H1 (cell line): ENCODE data around the gene TSPAN2. TPM values are rescaled to one million over a fixed set of nuclear protein-coding genes. Genes with fewer than 3 reads are reported as not detected.

ENCODE experiments used
- CTCF ChIA-PET: fragments of 300-600 bp; sonication (Branson Sonifier 250); formaldehyde crosslinking; loops from one replicate; lab custom pipeline; 2021; ENCODE audit not compliant: partially characterized antibody; lab: Charles Lee
- POLR2A ChIA-PET: fragments of 300-600 bp; sonication (Branson Sonifier 250); formaldehyde crosslinking; loops from one replicate; lab custom pipeline; 2021; ENCODE audit warnings: inconsistent platforms; ENCODE audit not compliant: partially characterized antibody; lab: Charles Lee
- DNase-seq, 2 experiments: peaks; one replicate each; pipeline versions ENCODE4 v3.0.0 to v3.0.0-alpha.2; 2010 to 2022; ENCODE audit warnings: low spot score in 2 of 2, low read depth in 1 of 2, mixed read lengths in 1 of 2
- FAIRE-seq: peaks from 2 replicates; lab custom pipeline; 2011; peaks lifted over from hg19 to GRCh38; lab: Jason Lieb, UNC
- H2AFZ ChIP-seq: 2 replicates; pipeline ENCODE4 v1.8.1; 2012; ENCODE audit warnings: low read length, inconsistent platforms
- H2AK5ac ChIP-seq: 2 replicates; pipeline ENCODE4 v1.6.1; 2013; ENCODE audit warnings: low read depth, low read length
- H2BK120ac ChIP-seq: replicated peaks from 2 replicates; pipeline ENCODE3; 2013; ENCODE audit warnings: low read depth, low read length, inconsistent platforms
- H2BK12ac ChIP-seq: 2 replicates; pipeline ENCODE4 v1.6.1; 2013; ENCODE audit warnings: low read depth, low read length
- H2BK15ac ChIP-seq: 2 replicates; pipeline ENCODE4 v1.6.1; 2013; ENCODE audit warnings: low read length
- H2BK20ac ChIP-seq: 2 replicates; pipeline ENCODE4 v1.6.1; 2013; ENCODE audit warnings: low read length
- H2BK5ac ChIP-seq: 2 replicates; pipeline ENCODE4 v1.6.1; 2013; ENCODE audit warnings: low read depth, low read length
- H3K14ac ChIP-seq: 2 replicates; pipeline ENCODE4 v1.6.1; 2013; ENCODE audit warnings: inconsistent platforms; ENCODE audit not compliant: insufficient read length
- H3K18ac ChIP-seq: 2 replicates; pipeline ENCODE4 v1.6.1; 2013; ENCODE audit warnings: low read length; ENCODE audit errors: extremely low read depth
- H3K23ac ChIP-seq: 2 replicates; pipeline ENCODE4 v1.6.1; 2013; ENCODE audit warnings: inconsistent platforms; ENCODE audit not compliant: insufficient read length
- H3K23me2 ChIP-seq: 2 replicates; pipeline ENCODE4 v1.6.1; 2013; ENCODE audit warnings: low read depth, low read length
- H3K27ac ChIP-seq: 2 replicates; pipeline ENCODE4 v1.6.1; 2011; ENCODE audit warnings: low read depth, low read length, inconsistent platforms
- H3K27me3 ChIP-seq, 4 experiments: replicated peaks in 1 of 4; 1 replicate in 1 of 4; 2 replicates in 3 of 4; pipeline versions ENCODE4 v1.6.1 to v1.8.1; 2011 to 2013; ENCODE audit warnings: low read length in 3 of 4, mild to moderate bottlenecking in 3 of 4, inconsistent platforms in 2 of 4, mixed read lengths in 2 of 4, moderate library complexity in 1 of 4; ENCODE audit not compliant: control insufficient read depth in 3 of 4, insufficient read depth in 3 of 4; ENCODE audit errors: extremely low read depth in 1 of 4
- H3K36me3 ChIP-seq, 4 experiments: 2 replicates each; pipeline versions ENCODE4 v1.6.1 to v1.8.1; 2011 to 2013; ENCODE audit warnings: mild to moderate bottlenecking in 4 of 4, low read length in 3 of 4, moderate library complexity in 2 of 4, control low read depth in 1 of 4, inconsistent platforms in 1 of 4; ENCODE audit not compliant: insufficient read depth in 4 of 4, control insufficient read depth in 2 of 4
- H3K4ac ChIP-seq: replicated peaks from 2 replicates; pipeline ENCODE3; 2013; ENCODE audit warnings: low read length, low read depth, mixed read lengths, inconsistent platforms; ENCODE audit not compliant: insufficient read length
- H3K4me1 ChIP-seq, 4 experiments: replicated peaks in 1 of 4; 1 replicate in 1 of 4; 2 replicates in 3 of 4; pipeline versions ENCODE4 v1.6.1 to v1.8.1; 2011 to 2013; ENCODE audit warnings: low read length in 3 of 4, inconsistent platforms in 2 of 4, mixed read lengths in 1 of 4; ENCODE audit not compliant: insufficient read depth in 4 of 4, control insufficient read depth in 3 of 4
- H3K4me2 ChIP-seq, 2 experiments: 2 replicates each; pipeline versions ENCODE4 v1.6.1 to v1.8.1; 2011 to 2013; ENCODE audit warnings: low read depth in 2 of 2, low read length in 2 of 2, control low read depth in 1 of 2, inconsistent platforms in 1 of 2, mild to moderate bottlenecking in 1 of 2; ENCODE audit not compliant: insufficient read depth in 1 of 2
- H3K4me3 ChIP-seq, 4 experiments: fragments of 200-600, 300-600 bp in 1 of 4; sonication (generic), shearing (Covaris generic), sonication (Bioruptor Twin) in 1 of 4; 2 replicates each; pipeline versions ENCODE4 v1.5.1 to v1.8.1; 2011 to 2016; ENCODE audit warnings: low read length in 4 of 4, low read depth in 3 of 4, control low read depth in 2 of 4, inconsistent platforms in 2 of 4, mild to moderate bottlenecking in 2 of 4, mixed read lengths in 1 of 4, moderate library complexity in 1 of 4; ENCODE audit not compliant: insufficient read depth in 2 of 4; ENCODE audit errors: extremely low read depth in 1 of 4
- H3K56ac ChIP-seq: replicated peaks from 2 replicates; pipeline ENCODE3; 2013; ENCODE audit warnings: low read depth, mild to moderate bottlenecking, mixed read lengths, low read length, inconsistent platforms; ENCODE audit not compliant: insufficient read length
- H3K79me1 ChIP-seq: 2 replicates; pipeline ENCODE4 v1.6.1; 2013; ENCODE audit warnings: low read depth, low read length, control low read depth
- H3K79me2 ChIP-seq, 2 experiments: 2 replicates each; pipeline versions ENCODE4 v1.6.1 to v1.8.1; 2012 to 2013; ENCODE audit warnings: low read length in 2 of 2, mild to moderate bottlenecking in 2 of 2, inconsistent platforms in 1 of 2; ENCODE audit not compliant: insufficient read depth in 2 of 2, control insufficient read depth in 1 of 2
- H3K9ac ChIP-seq, 4 experiments: replicated peaks in 1 of 4; 1 replicate in 1 of 4; 2 replicates in 3 of 4; pipeline versions ENCODE4 v1.6.1 to v1.8.1; 2011 to 2013; ENCODE audit warnings: low read depth in 3 of 4, low read length in 3 of 4, control low read depth in 2 of 4, mild to moderate bottlenecking in 2 of 4, moderate library complexity in 2 of 4, inconsistent platforms in 1 of 4; ENCODE audit errors: extremely low read depth in 1 of 4
- H3K9me3 ChIP-seq, 2 experiments: 2 replicates each; pipeline versions ENCODE4 v1.6.1 to v1.8.1; 2012 to 2013; ENCODE audit warnings: mild to moderate bottlenecking in 2 of 2, moderate library complexity in 2 of 2, control low read depth in 1 of 2, inconsistent platforms in 1 of 2, low read depth in 1 of 2, low read length in 1 of 2, mixed read lengths in 1 of 2; ENCODE audit not compliant: insufficient read depth in 2 of 2
- H4K20me1 ChIP-seq, 2 experiments: replicated peaks in 1 of 2; 2 replicates each; pipeline versions ENCODE3 to v1.8.1; 2011 to 2013; ENCODE audit warnings: inconsistent platforms in 2 of 2, low read length in 2 of 2, mild to moderate bottlenecking in 1 of 2; ENCODE audit not compliant: insufficient read depth in 2 of 2, control insufficient read depth in 1 of 2
- H4K5ac ChIP-seq: 2 replicates; pipeline ENCODE4 v1.6.1; 2013; ENCODE audit warnings: low read length, low read depth, mixed read lengths, inconsistent platforms; ENCODE audit not compliant: insufficient read length
- H4K8ac ChIP-seq: 2 replicates; pipeline ENCODE4 v1.8.0; 2013; ENCODE audit warnings: mild to moderate bottlenecking, moderate library complexity, low read length, inconsistent platforms; ENCODE audit not compliant: insufficient read depth; ENCODE audit errors: extremely low read depth
- H4K91ac ChIP-seq: replicated peaks from 2 replicates; pipeline ENCODE3; 2013; ENCODE audit warnings: low read length, mixed read lengths, inconsistent platforms; ENCODE audit not compliant: insufficient read length
- KDM4A ChIP-seq: IDR thresholded peaks from one replicate; pipeline ENCODE4 v1.7.1; 2012; ENCODE audit warnings: low read depth, mild to moderate bottlenecking, moderate library complexity, low read length, inconsistent platforms; ENCODE audit not compliant: severe bottlenecking
- RBBP5 ChIP-seq: IDR thresholded peaks from 2 replicates; pipeline ENCODE4 v1.7.1; 2012; ENCODE audit warnings: low read depth, mild to moderate bottlenecking, inconsistent platforms, low read length, moderate library complexity, borderline replicate concordance
- RNF2 ChIP-seq: fragments of 200-900, 300-1000 bp; sonication (generic); IDR thresholded peaks from 2 replicates; pipeline ENCODE4 v1.7.1; 2016; ENCODE audit warnings: borderline replicate concordance, low read depth, mild to moderate bottlenecking, antibody characterized with exemption, low read length; ENCODE audit not compliant: poor library complexity, severe bottlenecking; ENCODE audit errors: missing control alignments
- SRF ChIP-seq: IDR thresholded peaks from 2 replicates; pipeline ENCODE4 v1.6.1; 2011; ENCODE audit warnings: mild to moderate bottlenecking, low read depth, low read length, moderate library complexity
- ZNF274 ChIP-seq: IDR thresholded peaks from 2 replicates; pipeline ENCODE4 v1.7.0; 2012; ENCODE audit warnings: low read length, borderline replicate concordance; ENCODE audit errors: extremely low read depth
- WGBS, 2 experiments: shearing (Covaris generic) in 1 of 2; methylation state at CpG; one replicate each; pipeline versions ENCODE4 v1.1.6 to v1.1.7; 2013 to 2015; ENCODE audit warnings: low lambda C conversion rate in 2 of 2, mixed read lengths in 2 of 2, inconsistent platforms in 1 of 2, low coverage in 1 of 2, missing lambda C conversion rate in 1 of 2; ENCODE audit not compliant: insufficient replicate concordance in 2 of 2, insufficient coverage in 1 of 2, insufficient read length in 1 of 2; ENCODE audit errors: extremely low coverage in 1 of 2, missing lambda C conversion rate in 1 of 2; 5-methylcytosine and 5-hydroxymethylcytosine counted together
- polyA plus RNA-seq, 7 experiments: library from polyadenylated mRNA; depleted of rRNA in 3 of 7; stranded (reverse) in 5 of 7; unstranded in 2 of 7; fragments of >200 nt in 5 of 7; fragments of 200-250 nt in 2 of 7; gene quantifications; 1 replicate in 5 of 7; 2 replicates in 1 of 7; 4 replicates in 1 of 7; pipeline versions ENCODE4 v1.2.1 to v1.2.3, GENCODE V29; 2011 to 2013; ENCODE audit warnings: missing spikeins in 2 of 7, mixed read lengths in 2 of 7
- total RNA-seq: library from RNA; stranded (reverse); fragmentation: NEBNext Ultra II Directional; extraction: Animal tissue kit (Norgen Biotek cat#: 25700); gene quantifications from 2 replicates; pipeline ENCODE4 v1.2.1, GENCODE V29; 2021

The TSPAN2 gene
- total and polyA plus RNA-seq, 2 of the 8 experiments (the other 6 are each of a cell fraction or from before 2014, with no cell fraction given), result 7.4 to 14.2 TPM

DNA sequence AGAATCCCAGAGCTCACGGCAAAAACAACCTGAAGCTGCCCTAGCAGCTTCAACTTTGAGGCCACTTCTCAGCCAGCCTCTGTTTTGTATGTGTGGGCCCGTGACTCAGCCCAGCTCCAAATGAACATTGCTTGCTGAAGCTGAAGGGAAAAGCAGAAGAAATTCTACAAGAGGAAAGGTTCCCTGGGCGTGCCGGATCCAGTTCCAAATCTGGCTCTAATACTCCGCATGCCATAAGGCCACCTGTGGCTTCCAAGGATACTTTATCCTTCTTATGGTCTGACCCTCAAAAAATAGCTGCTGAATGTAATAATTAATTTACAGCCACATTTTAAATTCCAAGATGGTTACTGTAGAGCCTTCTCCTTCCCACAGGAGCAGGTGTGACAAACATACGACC is 24.3 kb downstream of the TSPAN2 start:
- H3K4me1 ChIP-seq, result no peaks in the 10 kb centered on the region; a peak in 1 of 7 replicates
- ChIA-PET CTCF (interaction anchor here (0.6 to 2.7 kb wide), 9 partner anchors 8 to 47 kb away, joined by 3 to 27 read pairs (median 4); no protein-coding TSS in a partner anchor), POLR2A (interaction anchor here (0.9 to 1.1 kb wide), 2 partner anchors 25 to 34 kb away, joined by 3 to 4 read pairs; no protein-coding TSS in a partner anchor)
- no peak overlapping the region for H3K4me2 ChIP-seq
- H4K20me1 ChIP-seq, result no peaks in the 10 kb centered on the region
- H3K27me3 ChIP-seq, result no peaks in the 10 kb centered on the region
- no peaks in the 10 kb centered on the region for H3K9me3 ChIP-seq
- H4K8ac ChIP-seq, result no peak overlapping the region
- no peak overlapping the region for H2BK20ac ChIP-seq
- no peak overlapping the region for H4K91ac ChIP-seq
- no peak overlapping the region for H2AK5ac ChIP-seq
- FAIRE-seq, result no peak
- H3K27ac ChIP-seq, result no peak overlapping the region
- H3K56ac ChIP-seq, result no peak overlapping the region
- H3K4ac ChIP-seq, result no peak overlapping the region
- H3K4me3 ChIP-seq, result no peak overlapping the region
- H3K23me2 ChIP-seq, result no peaks in the 10 kb centered on the region
- no peaks in the 10 kb centered on the region for H3K79me2 ChIP-seq
- H2BK12ac ChIP-seq, result no peak overlapping the region
- WGBS, 2 experiments, result 97% methylated on average over 6 of the region's 6 CpGs; no CpG with 5 or more reads in 1 of the 2 experiments
- no peak overlapping the region for H3K18ac ChIP-seq
- H2BK15ac ChIP-seq, result no peak overlapping the region
- H3K36me3 ChIP-seq, result no peaks in the 10 kb centered on the region
- H3K23ac ChIP-seq, result no peak overlapping the region
- TF ChIP-seq KDM4A (no peak), RNF2 (no peak), RBBP5 (no peak), ZNF274 (no peak), SRF (no peak)
- TF ChIP-seq, all 59 proteins: peak for 0
- no peaks in the 10 kb centered on the region for H3K79me1 ChIP-seq
- H3K9ac ChIP-seq, result no peak overlapping the region
- no peak overlapping the region for H2BK5ac ChIP-seq
- no peak overlapping the region for H4K5ac ChIP-seq
- no peak overlapping the region for H2AFZ ChIP-seq
- no peak overlapping the region for H3K14ac ChIP-seq
- DNase-seq, result no peak
- no peak overlapping the region for H2BK120ac ChIP-seq
